ENCODE results near the gene SMCO4.
"Not testable (repeated sequence)": the region's sequence is repeated elsewhere in the genome, so short reads cannot be mapped to it uniquely, and the experiment has no call there.

Gene SMCO4

GRCh38 chr11:93559681-93560080, 16.5 kb upstream of the SMCO4 start:
- DNase-seq, result no peak

GRCh38 chr11:93552874-93553273, 9.7 kb upstream of the SMCO4 start:
- DNase-seq, result no peak

- no peak for DNase-seq
Measured at GRCh38 chr11:93549976-93550375, 6.8 kb upstream of the SMCO4 start.

- DNase-seq, result no peak
Measured at GRCh38 chr11:93548679-93549319, 5.6 kb upstream of the SMCO4 start.

GRCh38 chr11:93547773-93548172, 4.6 kb upstream of the SMCO4 start:
- DNase-seq, result no peak

- DNase-seq, result no peak
Measured at GRCh38 chr11:93547028-93547427, 3.8 kb upstream of the SMCO4 start.

- no peak for DNase-seq
Measured at GRCh38 chr11:93545566-93545965, 2.4 kb upstream of the SMCO4 start.

GRCh38 chr11:93542811-93543229, 371 bp downstream of the SMCO4 start:
- DNase-seq, result peak; percentile 66

- peak; percentile 71 for DNase-seq
Measured at GRCh38 chr11:93541884-93542810, 1.0 kb downstream of the SMCO4 start.

GRCh38 chr11:93540896-93541553, 2.2 kb downstream of the SMCO4 start:
- no peak for DNase-seq

- no peak for DNase-seq
Measured at GRCh38 chr11:93540337-93540736, 2.9 kb downstream of the SMCO4 start.

- DNase-seq, result peak; percentile 77
Measured at GRCh38 chr11:93537767-93538261, 5.4 kb downstream of the SMCO4 start.

- DNase-seq, result no peak
Measured at GRCh38 chr11:93537049-93537448, 6.1 kb downstream of the SMCO4 start.

- DNase-seq, result no peak
Measured at GRCh38 chr11:93536101-93536861, 6.9 kb downstream of the SMCO4 start.

GRCh38 chr11:93535578-93535977, 7.6 kb downstream of the SMCO4 start:
- DNase-seq, result not testable (repeated sequence)

GRCh38 chr11:93532806-93533205, 10.4 kb downstream of the SMCO4 start:
- DNase-seq, result no peak

- DNase-seq, result peak; percentile 84
Measured at GRCh38 chr11:93532281-93532789, 10.9 kb downstream of the SMCO4 start.

- no peak for DNase-seq
Measured at GRCh38 chr11:93530468-93530826, 12.7 kb downstream of the SMCO4 start.

GRCh38 chr11:93529707-93530467, 13.3 kb downstream of the SMCO4 start:
- no peak for DNase-seq

- DNase-seq, result no peak
Measured at GRCh38 chr11:93528757-93529645, 14.2 kb downstream of the SMCO4 start.

- no peak for DNase-seq
Measured at GRCh38 chr11:93528252-93528651, 14.9 kb downstream of the SMCO4 start.

All from islet precursor cell (in vitro differentiated cells).